Liver (tissue), 9 donors: Measurements from ENCODE around the gene DSE. TPM values are rescaled to one million over a fixed set of nuclear protein-coding genes. Genes with fewer than 3 reads are reported as not detected.

Experiments used
- DNase-seq: peaks from one replicate; pipeline ENCODE4 v3.0.0-alpha.2; 2017; ENCODE audit warnings: low spot score
- H3K27ac ChIP-seq, 2 donors: one replicate each; pipeline ENCODE4 v1.7.0; 2013; ENCODE audit warnings: inconsistent platforms in 2 of 2, low read length in 2 of 2, control low read depth in 1 of 2, low read depth in 1 of 2, mild to moderate bottlenecking in 1 of 2
- H3K27me3 ChIP-seq, 4 donors: one replicate each; pipeline versions ENCODE4 v1.6.1 to v1.7.0; 2013; ENCODE audit warnings: low read length in 3 of 4, inconsistent platforms in 1 of 4, mild to moderate bottlenecking in 1 of 4, moderate library complexity in 1 of 4; ENCODE audit not compliant: control insufficient read depth in 4 of 4, insufficient read depth in 4 of 4
- H3K36me3 ChIP-seq, 4 donors: one replicate each; pipeline versions ENCODE4 v1.6.1 to v1.7.0; 2013; ENCODE audit warnings: low read length in 3 of 4, mild to moderate bottlenecking in 3 of 4, low read depth in 1 of 4, moderate library complexity in 1 of 4; ENCODE audit not compliant: control insufficient read depth in 4 of 4, insufficient read depth in 3 of 4
- H3K4me1 ChIP-seq, 4 donors: one replicate each; pipeline versions ENCODE4 v1.6.1 to v1.7.0; 2013; ENCODE audit warnings: low read length in 3 of 4, mild to moderate bottlenecking in 3 of 4, moderate library complexity in 1 of 4; ENCODE audit not compliant: control insufficient read depth in 4 of 4, insufficient read depth in 4 of 4
- H3K4me3 ChIP-seq, 3 donors: one replicate each; pipeline versions ENCODE4 v1.6.1 to v1.7.0; 2013; ENCODE audit warnings: low read length in 3 of 3, control low read depth in 1 of 3, low read depth in 1 of 3, mild to moderate bottlenecking in 1 of 3
- H3K9ac ChIP-seq, 2 donors: one replicate each; pipeline ENCODE4 v1.7.0; 2013; ENCODE audit warnings: low read length in 2 of 2, mild to moderate bottlenecking in 2 of 2, moderate library complexity in 2 of 2, control low read depth in 1 of 2, low read depth in 1 of 2
- H3K9me3 ChIP-seq, 4 donors: one replicate each; pipeline versions ENCODE4 v1.6.1 to v1.7.0; 2013; ENCODE audit warnings: low read length in 3 of 4; ENCODE audit not compliant: control insufficient read depth in 4 of 4
- EGR1 ChIP-seq, 2 donors: IDR thresholded peaks; 2 replicates each; pipeline ENCODE4 v1.6.1; 2016 to 2018; ENCODE audit warnings: antibody characterized with exemption in 2 of 2, low read depth in 2 of 2
- FOXA1 ChIP-seq: IDR thresholded peaks from 2 replicates; pipeline ENCODE4 v1.6.1; 2016; ENCODE audit warnings: antibody characterized with exemption
- FOXA2 ChIP-seq: IDR thresholded peaks from 2 replicates; pipeline ENCODE4 v1.6.1; 2016; ENCODE audit warnings: antibody characterized with exemption
- GABPA ChIP-seq, 2 donors: IDR thresholded peaks in 1 of 2; conservative IDR thresholded peaks in 1 of 2; 2 replicates each; pipeline ENCODE4 v1.6.1; 2016; ENCODE audit warnings: antibody characterized with exemption in 2 of 2, mild to moderate bottlenecking in 1 of 2, moderate library complexity in 1 of 2
- HNF4A ChIP-seq, 2 donors: conservative IDR thresholded peaks; 2 replicates each; pipeline ENCODE4 v1.6.1; 2016; ENCODE audit warnings: antibody characterized with exemption in 2 of 2, mild to moderate bottlenecking in 2 of 2
- HNF4G ChIP-seq: IDR thresholded peaks from 2 replicates; pipeline ENCODE4 v1.6.1; 2016; ENCODE audit warnings: antibody characterized with exemption
- JUND ChIP-seq, 2 donors: IDR thresholded peaks; 2 replicates each; pipeline ENCODE4 v1.6.1; 2016; ENCODE audit warnings: antibody characterized with exemption in 2 of 2
- NR2F2 ChIP-seq: IDR thresholded peaks from 2 replicates; pipeline ENCODE4 v1.6.1; 2016; ENCODE audit warnings: antibody characterized with exemption
- RAD21 ChIP-seq, 2 donors: IDR thresholded peaks; 2 replicates each; pipeline ENCODE4 v1.6.1; 2016; ENCODE audit warnings: antibody characterized with exemption in 2 of 2, mild to moderate bottlenecking in 2 of 2
- RXRA ChIP-seq, 2 donors: IDR thresholded peaks; 2 replicates each; pipeline ENCODE4 v1.6.1; 2017 to 2018; ENCODE audit warnings: antibody characterized with exemption in 2 of 2, mild to moderate bottlenecking in 1 of 2
- SP1 ChIP-seq: IDR thresholded peaks from 2 replicates; pipeline ENCODE4 v1.6.1; 2018; ENCODE audit warnings: antibody characterized with exemption, mild to moderate bottlenecking
- TAF1 ChIP-seq: conservative IDR thresholded peaks from 2 replicates; pipeline ENCODE4 v1.6.1; 2016; ENCODE audit warnings: antibody characterized with exemption, mild to moderate bottlenecking
- YY1 ChIP-seq: IDR thresholded peaks from 2 replicates; pipeline ENCODE4 v1.6.1; 2016; ENCODE audit warnings: antibody characterized with exemption, mild to moderate bottlenecking
- WGBS: extraction: QIAGEN DNeasy Blood & Tissue Kit; methylation state at CpG from one replicate; pipeline ENCODE4 v1.1.7; 2013; 5-methylcytosine and 5-hydroxymethylcytosine counted together
- polyA plus RNA-seq, 2 donors: library from polyadenylated mRNA; stranded (reverse) in 1 of 2; unstranded in 1 of 2; fragments of 200-250 nt in 1 of 2; fragments of >200 nt in 1 of 2; fragmentation: Nextera tagmentation in 1 of 2; extraction: Ambion mirVana in 1 of 2; gene quantifications; one replicate each; pipeline versions ENCODE4 v1.2.1 to v1.2.3, GENCODE V29; 2013 to 2015
- total RNA-seq, 2 donors: library from RNA; depleted of rRNA; stranded (reverse); fragments of >200 nt; gene quantifications; one replicate each; pipeline ENCODE4 v1.2.3, GENCODE V29; 2014
- TF ChIP-seq, protein P1 (sequence below): IDR thresholded peaks from 2 replicates; pipeline ENCODE4 v1.6.1; 2016; ENCODE audit warnings: antibody characterized with exemption
- TF ChIP-seq, protein P2 (sequence below): IDR thresholded peaks from 2 replicates; pipeline ENCODE4 v1.6.1; 2016; ENCODE audit warnings: antibody characterized with exemption
- TF ChIP-seq, protein P3 (sequence below): IDR thresholded peaks from 2 replicates; pipeline ENCODE4 v1.6.1; 2016; ENCODE audit warnings: antibody characterized with exemption, mild to moderate bottlenecking
- TF ChIP-seq, protein P4 (sequence below): IDR thresholded peaks from 2 replicates; pipeline ENCODE4 v1.6.1; 2016; ENCODE audit warnings: antibody characterized with exemption
- TF ChIP-seq, protein P5 (sequence below): fragments of 150-350 bp; IDR thresholded peaks from 2 replicates; pipeline ENCODE4 v1.5.1; 2017; ENCODE audit warnings: improper control_type of control experiment, low read depth, low read length; ENCODE audit not compliant: missing input control
- donor health status: healthy.
- donor health status: healthy.
- donor health status: healthy.
- donor health status: healthy.
- donor health status: healthy.

DSE gene
- total and polyA plus RNA-seq, 4 donors, result 5.5 to 22.8 (median 9.6) TPM

DNA sequence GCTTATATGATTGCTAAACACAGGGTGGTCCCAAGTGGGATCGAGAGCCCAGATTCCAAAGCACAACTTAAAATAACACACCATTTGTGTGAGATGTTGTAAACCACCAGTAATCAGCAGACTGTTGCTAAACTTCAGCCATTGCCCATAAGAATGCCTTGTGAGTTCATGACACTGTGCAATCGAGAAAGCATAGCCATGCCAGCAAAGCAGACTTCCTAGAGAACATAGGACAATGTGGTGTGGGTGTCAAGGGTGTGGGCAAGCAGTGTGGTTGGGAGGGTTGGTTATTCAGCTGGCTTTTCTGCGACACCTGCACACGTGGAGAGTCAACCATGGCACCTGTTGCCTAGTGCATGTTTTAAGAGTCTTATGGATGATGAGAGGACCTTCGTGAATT lies 74.4 kb downstream of the DSE start:
- Histone ChIP-seq H3K9me3 (no peaks in the 10 kb centered on the region), H3K27me3 (no peaks in the 10 kb centered on the region), H3K4me1 (peaks cover 0 to 6% (median 0%) of the 10 kb centered on the region in 4 donors), H3K4me3 (no peak overlapping the region), H3K9ac (no peak overlapping the region), H3K27ac (no peak overlapping the region), H3K36me3 (no peaks in the 10 kb centered on the region)
- no peak for DNase-seq
- TF ChIP-seq, protein P1, sequence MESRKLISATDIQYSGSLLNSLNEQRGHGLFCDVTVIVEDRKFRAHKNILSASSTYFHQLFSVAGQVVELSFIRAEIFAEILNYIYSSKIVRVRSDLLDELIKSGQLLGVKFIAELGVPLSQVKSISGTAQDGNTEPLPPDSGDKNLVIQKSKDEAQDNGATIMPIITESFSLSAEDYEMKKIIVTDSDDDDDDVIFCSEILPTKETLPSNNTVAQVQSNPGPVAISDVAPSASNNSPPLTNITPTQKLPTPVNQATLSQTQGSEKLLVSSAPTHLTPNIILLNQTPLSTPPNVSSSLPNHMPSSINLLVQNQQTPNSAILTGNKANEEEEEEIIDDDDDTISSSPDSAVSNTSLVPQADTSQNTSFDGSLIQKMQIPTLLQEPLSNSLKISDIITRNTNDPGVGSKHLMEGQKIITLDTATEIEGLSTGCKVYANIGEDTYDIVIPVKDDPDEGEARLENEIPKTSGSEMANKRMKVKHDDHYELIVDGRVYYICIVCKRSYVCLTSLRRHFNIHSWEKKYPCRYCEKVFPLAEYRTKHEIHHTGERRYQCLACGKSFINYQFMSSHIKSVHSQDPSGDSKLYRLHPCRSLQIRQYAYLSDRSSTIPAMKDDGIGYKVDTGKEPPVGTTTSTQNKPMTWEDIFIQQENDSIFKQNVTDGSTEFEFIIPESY, result no peak
- no peak for TF ChIP-seq RAD21 (IDR thresholded peaks at IDR 0.05)
- TF ChIP-seq SP1, result no peak
- TF ChIP-seq NR2F2, result no peak
- no peak for TF ChIP-seq EGR1 (IDR thresholded peaks at IDR 0.05; ENCODE audit: low read depth in 2 of 2)
- TF ChIP-seq YY1, result no peak
- TF ChIP-seq FOXA1, result no peak
- no peak for TF ChIP-seq TAF1
- WGBS, result 81% methylated on average over 5 of the region's 5 CpGs

DNA sequence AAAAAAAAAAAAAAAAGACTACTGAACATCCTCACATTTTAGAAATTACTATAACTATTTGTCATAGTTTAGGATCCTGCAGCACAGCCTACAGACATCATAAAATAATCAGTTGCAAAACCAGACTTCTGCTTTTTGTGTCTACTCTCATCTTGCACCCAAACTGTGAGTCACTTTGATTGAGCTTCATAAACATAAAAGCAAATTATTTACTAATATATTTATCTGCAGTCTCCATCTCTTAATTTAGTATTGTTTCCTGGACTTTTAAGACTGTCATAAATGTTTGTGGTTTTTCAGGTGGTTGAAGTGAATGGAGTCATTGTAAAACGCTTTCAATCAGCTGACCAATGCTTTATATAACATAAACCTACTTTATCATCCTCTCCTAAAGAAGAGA lies 75.7 kb downstream of the DSE start:
- Histone ChIP-seq H3K4me1 (peaks cover 0 to 9% (median 0%) of the 10 kb centered on the region in 4 donors), H3K4me3 (no peak overlapping the region), H3K9me3 (no peaks in the 10 kb centered on the region), H3K9ac (no peak overlapping the region), H3K36me3 (no peaks in the 10 kb centered on the region), H3K27ac (no peak overlapping the region), H3K27me3 (no peaks in the 10 kb centered on the region)
- TF ChIP-seq, protein P2, sequence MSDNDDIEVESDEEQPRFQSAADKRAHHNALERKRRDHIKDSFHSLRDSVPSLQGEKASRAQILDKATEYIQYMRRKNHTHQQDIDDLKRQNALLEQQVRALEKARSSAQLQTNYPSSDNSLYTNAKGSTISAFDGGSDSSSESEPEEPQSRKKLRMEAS, result no peak
- TF ChIP-seq HNF4A (conservative IDR thresholded peaks at IDR 0.05), result no peak
- no peak for TF ChIP-seq FOXA2
- TF ChIP-seq, protein P1, result no peak
- no peak for TF ChIP-seq EGR1 (IDR thresholded peaks at IDR 0.05; ENCODE audit: low read depth in 2 of 2)
- TF ChIP-seq YY1, result no peak
- TF ChIP-seq, protein P3, sequence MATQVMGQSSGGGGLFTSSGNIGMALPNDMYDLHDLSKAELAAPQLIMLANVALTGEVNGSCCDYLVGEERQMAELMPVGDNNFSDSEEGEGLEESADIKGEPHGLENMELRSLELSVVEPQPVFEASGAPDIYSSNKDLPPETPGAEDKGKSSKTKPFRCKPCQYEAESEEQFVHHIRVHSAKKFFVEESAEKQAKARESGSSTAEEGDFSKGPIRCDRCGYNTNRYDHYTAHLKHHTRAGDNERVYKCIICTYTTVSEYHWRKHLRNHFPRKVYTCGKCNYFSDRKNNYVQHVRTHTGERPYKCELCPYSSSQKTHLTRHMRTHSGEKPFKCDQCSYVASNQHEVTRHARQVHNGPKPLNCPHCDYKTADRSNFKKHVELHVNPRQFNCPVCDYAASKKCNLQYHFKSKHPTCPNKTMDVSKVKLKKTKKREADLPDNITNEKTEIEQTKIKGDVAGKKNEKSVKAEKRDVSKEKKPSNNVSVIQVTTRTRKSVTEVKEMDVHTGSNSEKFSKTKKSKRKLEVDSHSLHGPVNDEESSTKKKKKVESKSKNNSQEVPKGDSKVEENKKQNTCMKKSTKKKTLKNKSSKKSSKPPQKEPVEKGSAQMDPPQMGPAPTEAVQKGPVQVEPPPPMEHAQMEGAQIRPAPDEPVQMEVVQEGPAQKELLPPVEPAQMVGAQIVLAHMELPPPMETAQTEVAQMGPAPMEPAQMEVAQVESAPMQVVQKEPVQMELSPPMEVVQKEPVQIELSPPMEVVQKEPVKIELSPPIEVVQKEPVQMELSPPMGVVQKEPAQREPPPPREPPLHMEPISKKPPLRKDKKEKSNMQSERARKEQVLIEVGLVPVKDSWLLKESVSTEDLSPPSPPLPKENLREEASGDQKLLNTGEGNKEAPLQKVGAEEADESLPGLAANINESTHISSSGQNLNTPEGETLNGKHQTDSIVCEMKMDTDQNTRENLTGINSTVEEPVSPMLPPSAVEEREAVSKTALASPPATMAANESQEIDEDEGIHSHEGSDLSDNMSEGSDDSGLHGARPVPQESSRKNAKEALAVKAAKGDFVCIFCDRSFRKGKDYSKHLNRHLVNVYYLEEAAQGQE, result no peak
- TF ChIP-seq RAD21 (IDR thresholded peaks at IDR 0.05), result no peak
- TF ChIP-seq HNF4G, result no peak
- TF ChIP-seq NR2F2, result no peak
- TF ChIP-seq, protein P4, sequence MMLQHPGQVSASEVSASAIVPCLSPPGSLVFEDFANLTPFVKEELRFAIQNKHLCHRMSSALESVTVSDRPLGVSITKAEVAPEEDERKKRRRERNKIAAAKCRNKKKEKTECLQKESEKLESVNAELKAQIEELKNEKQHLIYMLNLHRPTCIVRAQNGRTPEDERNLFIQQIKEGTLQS, result no peak
- no peak for TF ChIP-seq SP1
- TF ChIP-seq, protein P5, sequence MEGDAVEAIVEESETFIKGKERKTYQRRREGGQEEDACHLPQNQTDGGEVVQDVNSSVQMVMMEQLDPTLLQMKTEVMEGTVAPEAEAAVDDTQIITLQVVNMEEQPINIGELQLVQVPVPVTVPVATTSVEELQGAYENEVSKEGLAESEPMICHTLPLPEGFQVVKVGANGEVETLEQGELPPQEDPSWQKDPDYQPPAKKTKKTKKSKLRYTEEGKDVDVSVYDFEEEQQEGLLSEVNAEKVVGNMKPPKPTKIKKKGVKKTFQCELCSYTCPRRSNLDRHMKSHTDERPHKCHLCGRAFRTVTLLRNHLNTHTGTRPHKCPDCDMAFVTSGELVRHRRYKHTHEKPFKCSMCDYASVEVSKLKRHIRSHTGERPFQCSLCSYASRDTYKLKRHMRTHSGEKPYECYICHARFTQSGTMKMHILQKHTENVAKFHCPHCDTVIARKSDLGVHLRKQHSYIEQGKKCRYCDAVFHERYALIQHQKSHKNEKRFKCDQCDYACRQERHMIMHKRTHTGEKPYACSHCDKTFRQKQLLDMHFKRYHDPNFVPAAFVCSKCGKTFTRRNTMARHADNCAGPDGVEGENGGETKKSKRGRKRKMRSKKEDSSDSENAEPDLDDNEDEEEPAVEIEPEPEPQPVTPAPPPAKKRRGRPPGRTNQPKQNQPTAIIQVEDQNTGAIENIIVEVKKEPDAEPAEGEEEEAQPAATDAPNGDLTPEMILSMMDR, result no peak
- TF ChIP-seq JUND (IDR thresholded peaks at IDR 0.05), result no peak
- TF ChIP-seq GABPA (IDR thresholded peaks at IDR 0.05 in 1 of 2, conservative IDR thresholded peaks at IDR 0.05 in 1 of 2), result no peak
- no peak for TF ChIP-seq RXRA (IDR thresholded peaks at IDR 0.05)
- TF ChIP-seq TAF1, result no peak
- no peak for TF ChIP-seq FOXA1
- DNase-seq, result no peak
- WGBS, result 76% methylated on average over 1 of the region's 1 CpG
